ENCODE data around the gene SLC16A1.

The SLC16A1 gene

DNA sequence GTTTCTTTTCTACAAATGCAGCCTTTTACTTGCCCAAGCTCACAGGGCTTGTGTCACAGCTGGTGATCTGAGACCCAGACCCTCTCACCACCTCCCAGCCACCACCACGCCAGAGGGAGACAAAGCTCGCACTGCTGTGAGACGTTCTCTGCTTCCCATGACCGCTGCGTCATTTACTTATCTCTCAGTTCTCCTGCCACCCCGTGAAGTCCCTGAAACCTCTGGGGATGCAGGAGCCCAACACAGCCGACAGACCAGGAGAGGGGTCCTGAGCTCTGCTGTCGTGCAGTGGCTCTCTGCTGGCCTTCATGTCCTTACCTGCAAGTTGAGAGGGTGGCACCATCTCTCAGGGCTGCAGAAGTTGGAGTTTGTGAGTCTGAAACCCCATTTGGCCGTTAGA, 77.7 kb downstream of the SLC16A1 start:
- no peak for DNase-seq

GRCh38 chr1:112877750-112878149, 78.2 kb downstream of the SLC16A1 start:
- DNase-seq = no peak

DNA sequence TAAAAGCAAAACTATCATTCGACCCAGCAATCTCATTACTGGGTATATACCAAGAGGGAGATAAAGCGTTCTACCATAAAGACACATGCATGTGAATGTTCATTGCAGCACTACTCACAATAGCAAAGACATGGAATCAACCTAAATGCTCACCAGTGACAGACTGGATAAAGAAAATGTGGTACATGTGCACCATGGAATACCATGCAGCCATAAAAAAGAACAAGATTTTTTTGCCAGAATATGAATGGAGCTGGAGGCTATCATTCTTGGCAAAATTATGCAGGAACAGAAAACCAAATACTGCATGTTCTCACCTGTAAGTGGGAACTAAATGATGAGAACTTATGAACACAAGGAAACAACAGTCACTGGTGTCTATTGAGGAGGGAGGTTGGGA, 79.7 kb downstream of the SLC16A1 start:
- no peak for DNase-seq

- DNase-seq = no peak
Measured at GRCh38 chr1:112872551-112872962, 83.4 kb downstream of the SLC16A1 start.

DNA sequence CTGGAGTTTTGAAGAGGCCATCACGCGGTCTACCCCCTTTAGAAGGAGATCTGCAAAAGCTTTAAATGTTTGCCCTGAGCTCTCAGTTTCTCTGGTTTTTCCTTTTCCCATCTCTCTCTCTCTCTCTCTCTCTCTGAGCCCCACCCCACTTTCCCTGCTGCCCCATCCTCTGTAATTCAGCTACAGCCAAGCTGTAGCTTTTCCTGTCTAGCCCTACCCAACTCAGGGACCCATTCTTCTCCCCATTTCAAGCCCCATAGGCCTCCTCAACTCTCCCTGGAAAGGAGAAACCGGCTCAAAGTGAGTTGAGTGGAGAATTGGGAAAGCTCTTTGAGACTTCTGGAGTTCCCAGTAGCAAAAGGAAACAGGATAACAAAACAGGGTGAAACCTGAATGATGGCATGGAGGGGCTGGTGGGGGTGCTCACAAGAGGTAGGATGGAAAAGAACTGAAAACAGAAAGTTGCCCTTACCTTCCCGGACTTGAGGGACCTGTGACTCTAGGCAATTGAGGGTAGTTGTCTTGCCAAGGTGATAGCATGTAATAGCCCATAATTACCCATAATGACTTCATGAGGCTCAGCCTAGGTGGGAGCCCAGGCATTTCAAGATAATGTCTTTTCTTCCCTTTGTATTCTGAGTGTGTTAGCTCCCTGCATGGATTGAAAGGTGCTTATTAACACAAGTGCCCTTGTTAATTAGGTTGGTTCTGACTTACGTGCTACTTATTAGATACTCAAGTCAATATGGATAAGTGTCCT, 84.9 kb downstream of the SLC16A1 start:
- DNase-seq = no peak

DNA sequence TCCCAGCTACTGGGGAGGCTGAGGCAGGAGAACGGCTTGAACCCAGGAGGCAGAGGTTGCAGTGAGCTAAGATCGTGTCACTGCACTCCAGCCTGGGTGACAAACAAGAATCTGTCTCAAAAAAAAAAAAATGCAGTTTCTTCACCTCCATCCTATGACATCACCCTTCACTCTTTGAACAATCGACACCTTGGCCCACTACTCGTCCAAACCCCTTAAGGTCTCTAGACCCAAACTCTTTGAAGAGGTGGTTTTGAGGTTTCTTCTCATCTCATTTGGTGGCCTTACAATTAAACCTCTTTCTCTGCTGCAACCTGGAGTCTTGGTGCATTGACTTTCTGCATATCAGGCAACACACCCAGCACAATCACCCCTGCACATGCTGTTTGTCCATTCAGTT, 86.1 kb downstream of the SLC16A1 start:
- DNase-seq = no peak

DNA sequence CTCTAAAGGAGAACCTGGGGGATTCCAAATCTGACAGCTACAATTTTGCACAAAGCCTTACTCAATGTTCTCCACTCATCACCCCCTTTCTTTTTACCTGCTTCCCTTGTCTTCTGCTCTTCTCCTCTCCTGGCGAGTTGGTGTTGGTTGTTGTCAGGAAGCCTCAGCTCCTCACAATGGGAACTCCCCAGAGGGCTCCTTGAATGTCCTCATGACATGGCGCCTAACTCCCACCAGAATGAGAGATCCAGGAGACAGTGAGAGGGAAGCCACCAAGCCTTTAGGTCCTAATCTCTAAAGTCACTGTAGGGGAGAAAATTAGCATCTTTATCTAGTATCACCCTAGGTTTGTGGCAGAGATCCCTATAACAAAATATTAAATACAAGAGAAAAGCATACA, 87.8 kb downstream of the SLC16A1 start:
- no peak for DNase-seq

GRCh38 chr1:112866981-112867380, 89.0 kb downstream of the SLC16A1 start:
- no peak for DNase-seq

DNA sequence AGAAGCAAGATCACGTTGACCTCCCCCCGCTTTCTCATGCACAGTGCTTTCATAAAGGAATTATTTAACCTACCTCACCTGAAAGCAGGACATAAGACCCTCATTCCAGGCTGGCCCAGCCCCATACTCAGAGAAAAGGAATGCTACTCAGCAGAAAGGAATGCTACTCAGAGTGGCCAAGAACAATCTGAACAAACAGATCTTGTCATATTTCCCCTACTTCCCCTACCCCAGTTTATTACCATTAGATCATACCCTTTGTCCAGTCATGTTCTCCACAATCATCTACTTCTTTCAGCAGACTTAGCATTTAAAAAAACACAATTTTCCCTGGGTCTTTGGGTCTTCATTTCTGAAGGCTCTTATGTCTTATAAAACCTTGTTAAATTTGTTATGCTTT, 89.8 kb downstream of the SLC16A1 start:
- no peak for DNase-seq

DNA sequence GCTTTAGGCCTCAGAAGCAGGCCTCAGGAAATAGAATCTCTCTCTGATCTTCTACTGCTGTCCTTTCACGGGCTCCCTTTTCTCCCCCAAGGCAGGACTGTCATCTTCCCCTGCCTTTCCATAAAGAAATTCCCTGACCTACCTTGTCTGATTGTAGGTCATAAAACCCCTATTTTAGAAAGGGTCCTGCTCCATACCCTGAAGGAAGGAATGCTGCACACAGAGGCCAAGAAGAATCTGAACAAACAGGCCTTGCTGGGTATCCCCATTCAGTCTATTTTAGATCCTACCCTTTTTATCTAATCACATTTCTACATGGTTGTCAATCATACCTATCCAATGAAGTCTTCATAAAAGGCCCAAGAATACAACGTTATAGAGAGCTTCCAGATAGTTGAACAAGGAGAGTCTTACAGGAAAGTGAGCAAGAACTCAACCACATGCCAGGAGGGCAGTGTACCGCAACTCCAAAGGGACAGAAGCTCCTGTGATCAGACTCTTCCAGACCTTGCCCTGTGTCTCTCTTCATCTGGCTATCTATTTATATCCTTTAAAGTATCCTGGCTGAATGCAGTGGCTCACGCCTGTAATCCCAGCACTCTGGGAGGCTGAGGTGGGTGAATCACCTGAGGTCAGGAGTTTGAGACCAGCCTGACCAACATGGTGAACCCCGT, 93.1 kb downstream of the SLC16A1 start:
- no peak for DNase-seq
